ENCODE measurements around the gene TPM3. TPM values are rescaled to one million over a fixed set of nuclear protein-coding genes. Genes with fewer than 3 reads are reported as not detected.

The TPM3 gene
- total and polyA plus RNA-seq, 2 of the 8 experiments (the other 6 are each of a cell fraction or from before 2014, with no cell fraction given): 278 to 572 TPM

DNA sequence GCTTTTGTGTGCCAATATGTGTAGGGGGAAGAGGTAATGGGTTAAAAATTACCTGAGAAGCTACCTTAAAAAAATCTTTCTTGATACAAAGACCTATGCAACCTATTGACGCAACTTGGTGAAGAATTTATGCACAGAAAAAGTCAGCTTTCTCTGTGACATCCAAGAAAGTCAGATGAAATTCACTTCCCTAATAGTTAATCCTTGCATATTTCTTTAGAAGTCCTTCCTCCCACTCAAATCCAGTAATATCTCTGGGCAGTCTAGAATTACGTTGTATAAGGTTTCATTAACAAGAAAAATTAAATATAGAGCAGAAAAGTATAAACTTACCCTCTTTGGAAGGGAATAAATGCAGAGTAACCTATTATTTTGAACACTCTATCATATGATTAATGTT is 31.7 kb upstream of the TPM3 start:
- Histone ChIP-seq H3K79me2 (ENCODE audit: control insufficient read depth in 1 of 2, insufficient read depth in 2 of 2, low read length in 2 of 2) (peaks cover 47 to 88% of the 10 kb centered on the region in 2 experiments), H3K23me2 (ENCODE audit: low read depth, low read length) (peaks cover 5% of the 10 kb centered on the region), H3K14ac (ENCODE audit: insufficient read length) (no peak overlapping the region), H2AFZ (ENCODE audit: low read length) (no peak overlapping the region), H2BK12ac (ENCODE audit: low read depth, low read length) (no peak overlapping the region), H3K9me3 (ENCODE audit: insufficient read depth in 2 of 2, low read depth in 1 of 2, low read length in 1 of 2) (no peaks in the 10 kb centered on the region), H3K27me3 (replicated peaks in 1 of 4; ENCODE audit: control insufficient read depth in 3 of 4, extremely low read depth in 1 of 4, insufficient read depth in 3 of 4, low read length in 3 of 4) (no peaks in the 10 kb centered on the region), H3K9ac (replicated peaks in 1 of 4; ENCODE audit: extremely low read depth in 1 of 4, low read depth in 3 of 4, low read length in 3 of 4) (no peak overlapping the region), H2AK5ac (ENCODE audit: low read depth, low read length) (no peak overlapping the region), H3K36me3 (ENCODE audit: control insufficient read depth in 2 of 4, insufficient read depth in 4 of 4, low read length in 3 of 4) (peaks cover 15 to 41% (median 25%) of the 10 kb centered on the region in 4 experiments), H3K56ac (replicated peaks; ENCODE audit: insufficient read length, low read depth, low read length) (no peak overlapping the region), H4K91ac (replicated peaks; ENCODE audit: insufficient read length, low read length) (no peak overlapping the region), H2BK120ac (replicated peaks; ENCODE audit: low read depth, low read length) (no peak overlapping the region), H3K4me3 (ENCODE audit: extremely low read depth in 1 of 4, insufficient read depth in 2 of 4, low read depth in 3 of 4, low read length in 4 of 4) (peak overlapping the region in 1 of 4 experiments; percentile 83; a peak in 2 of 8 replicates), H3K4ac (replicated peaks; ENCODE audit: insufficient read length, low read depth, low read length) (no peak overlapping the region), H3K23ac (ENCODE audit: insufficient read length) (no peak overlapping the region), H3K18ac (ENCODE audit: extremely low read depth, low read length) (no peak overlapping the region), H4K8ac (ENCODE audit: extremely low read depth, insufficient read depth, low read length) (no peak overlapping the region), H3K79me1 (ENCODE audit: low read depth, low read length) (peaks cover 4% of the 10 kb centered on the region; the same call in 1 of the 2 replicates), H2BK5ac (ENCODE audit: low read depth, low read length) (no peak overlapping the region), H3K4me1 (replicated peaks in 1 of 4; ENCODE audit: control insufficient read depth in 3 of 4, insufficient read depth in 4 of 4, low read length in 3 of 4) (peaks cover 0 to 10% (median 3%) of the 10 kb centered on the region in 4 experiments; a peak in 4 of 7 replicates), H3K4me2 (ENCODE audit: insufficient read depth in 1 of 2, low read depth in 2 of 2, low read length in 2 of 2) (peak overlapping the region in 1 of 2 experiments; percentile 18; a peak in 1 of 4 replicates), H4K5ac (ENCODE audit: insufficient read length, low read depth, low read length) (no peak overlapping the region), H2BK20ac (ENCODE audit: low read length) (no peak overlapping the region), H4K20me1 (replicated peaks in 1 of 2; ENCODE audit: control insufficient read depth in 1 of 2, insufficient read depth in 2 of 2, low read length in 2 of 2) (peaks cover 7 to 9% of the 10 kb centered on the region in 2 experiments), H2BK15ac (ENCODE audit: low read length) (no peak overlapping the region), H3K27ac (ENCODE audit: low read depth, low read length) (no peak overlapping the region)
- no peak for FAIRE-seq
- ChIA-PET CTCF (ENCODE audit: partially characterized antibody) (interaction anchor here (1.4 to 2.6 kb wide), 5 partner anchors 11 to 111 kb away, joined by 4 to 9 read pairs (median 4); partner anchors contain the start of genes HAX1 and TPM3), POLR2A (ENCODE audit: partially characterized antibody) (interaction anchor here (0.8 to 9.0 kb wide), 7 partner anchors 11 to 55 kb away, joined by 3 to 107 read pairs (median 4); no protein-coding TSS in a partner anchor)
- DNase-seq (ENCODE audit: low read depth in 1 of 2, low spot score in 2 of 2): no peak
- WGBS, 2 experiments (ENCODE audit: extremely low coverage in 1 of 2, insufficient coverage in 1 of 2, insufficient read length in 1 of 2, insufficient replicate concordance in 2 of 2, low coverage in 1 of 2, low lambda C conversion rate in 2 of 2, missing lambda C conversion rate in 1 of 2): 89% methylated on average over 2 of the region's 2 CpGs; no CpG with 5 or more reads in 1 of the 2 experiments
- TF ChIP-seq ASH2L (IDR thresholded peaks at IDR 0.05; ENCODE audit: low read length): no peak
- TF ChIP-seq POU5F1 (IDR thresholded peaks at IDR 0.05; ENCODE audit: low read depth, low read length): no peak
- TF ChIP-seq KDM4A (IDR thresholded peaks at IDR 0.05; ENCODE audit: low read depth, low read length, severe bottlenecking): no peak
- no peak for TF ChIP-seq SP1 (IDR thresholded peaks at IDR 0.05; ENCODE audit: low read depth, low read length)
- no peak for TF ChIP-seq CTCF (IDR thresholded peaks at IDR 0.05; ENCODE audit: control extremely low read depth in 1 of 3, insufficient read depth in 1 of 3, low read depth in 1 of 3, low read length in 3 of 3)
- no peak for TF ChIP-seq CTBP2 (IDR thresholded peaks at IDR 0.05; ENCODE audit: borderline replicate concordance, insufficient read depth, insufficient read length, low read length)
- TF ChIP-seq HDAC6 (IDR thresholded peaks at IDR 0.05; ENCODE audit: low read depth, low read length): no peak
- TF ChIP-seq CREB1 (IDR thresholded peaks at IDR 0.05): no peak
- no peak for TF ChIP-seq CEBPB (IDR thresholded peaks at IDR 0.05; ENCODE audit: low read depth, low read length)
- no peak for TF ChIP-seq FOSL1 (IDR thresholded peaks at IDR 0.05; ENCODE audit: insufficient read depth, low read depth, low read length)
- no peak for TF ChIP-seq POLR2AphosphoS5 (IDR thresholded peaks at IDR 0.05; ENCODE audit: low read depth, low read length)
- no peak for TF ChIP-seq SUZ12 (IDR thresholded peaks at IDR 0.05; ENCODE audit: low read length)
